Uterus (tissue), 4 donors: Measurements from ENCODE around the gene SDCCAG8. TPM values are rescaled to one million over a fixed set of nuclear protein-coding genes. Genes with fewer than 3 reads are reported as not detected.

Experiments
- DNase-seq, 2 donors: peaks; one replicate each; pipeline ENCODE4 v3.0.0-alpha.2; 2019 to 2020
- H3K27ac ChIP-seq, 2 donors: fragments of 200-600 bp; sonication (generic); 1 replicate in 1 of 2; 2 replicates in 1 of 2; pipeline ENCODE4 v1.5.1; 2016 to 2018
- H3K27me3 ChIP-seq, 2 donors: fragments of 200-600 bp; sonication (generic); one replicate each; pipeline ENCODE4 v1.5.1; 2018 to 2019; ENCODE audit warnings: control low read depth in 1 of 2
- H3K36me3 ChIP-seq, 2 donors: fragments of 200-600 bp; sonication (generic); one replicate each; pipeline ENCODE4 v1.5.1; 2019; ENCODE audit warnings: control low read depth in 1 of 2
- H3K4me1 ChIP-seq, 2 donors: fragments of 200-600 bp; sonication (generic); one replicate each; pipeline ENCODE4 v1.5.1; 2018 to 2019; ENCODE audit warnings: control low read depth in 1 of 2
- H3K4me3 ChIP-seq, 2 donors: fragments of 200-600 bp; sonication (generic); 1 replicate in 1 of 2; 2 replicates in 1 of 2; pipeline ENCODE4 v1.5.1; 2018 to 2019; ENCODE audit warnings: mild to moderate bottlenecking in 1 of 2
- H3K9me3 ChIP-seq, 2 donors: fragments of 200-600 bp; sonication (generic); one replicate each; pipeline ENCODE4 v1.5.1; 2019; ENCODE audit warnings: control low read depth in 1 of 2
- POLR2A ChIP-seq, 2 donors: fragments of 450-650 bp; IDR thresholded peaks; one replicate each; pipeline ENCODE4 v1.6.1; 2016; ENCODE audit warnings: antibody characterized with exemption in 2 of 2, mild to moderate bottlenecking in 1 of 2, moderate library complexity in 1 of 2
- intact Hi-C: fragments of 100-400 bp; cut with DNase I; formaldehyde crosslinking; loops from one replicate; pipeline ENCODE4 v1.15.1; 2023; ENCODE audit warnings: low total_unique reads
- total RNA-seq, 4 donors: library from RNA; depleted of rRNA in 3 of 4; stranded (reverse); fragments of >200 nt in 3 of 4; gene quantifications; one replicate each; pipeline versions ENCODE4 v1.1.0 to v1.2.4, GENCODE V29; 2014 to 2023
- TF ChIP-seq, protein P1 (sequence below), 4 experiments: fragments of 200-600 bp in 2 of 4; fragments of 450-650 bp in 2 of 4; sonication (generic) in 2 of 4; IDR thresholded peaks; one replicate each; pipeline ENCODE4 v1.5.1; 2016 to 2019; ENCODE audit warnings: antibody characterized with exemption in 4 of 4, mild to moderate bottlenecking in 2 of 4, moderate library complexity in 1 of 4
- donor health status: DM: yes; HTN: yes; CAD: no.

Gene SDCCAG8
- total RNA-seq, 4 donors from 2014 or later: 19.2 to 54.8 (median 49.7) TPM

DNA sequence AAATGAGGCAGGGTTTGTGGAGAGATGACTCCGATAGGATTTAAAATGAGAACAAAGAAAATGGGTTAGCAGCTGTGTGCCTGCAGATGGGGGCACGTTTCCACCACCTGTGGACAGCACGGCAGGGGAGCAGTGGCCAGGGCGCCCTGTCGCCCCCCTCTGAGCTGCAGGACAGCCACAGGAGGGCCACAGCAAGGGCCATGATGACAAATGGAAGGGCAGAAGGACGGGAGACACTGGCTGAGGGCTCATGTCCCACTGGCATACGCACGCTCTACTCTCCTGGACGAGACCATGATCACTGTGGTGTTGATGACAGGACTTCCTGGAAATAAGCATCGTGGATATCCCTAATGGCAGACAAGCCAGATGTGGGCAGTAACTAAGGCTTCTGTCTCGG lies 241.0 kb downstream of the SDCCAG8 start:
- no peak for DNase-seq
- TF ChIP-seq, protein P1, sequence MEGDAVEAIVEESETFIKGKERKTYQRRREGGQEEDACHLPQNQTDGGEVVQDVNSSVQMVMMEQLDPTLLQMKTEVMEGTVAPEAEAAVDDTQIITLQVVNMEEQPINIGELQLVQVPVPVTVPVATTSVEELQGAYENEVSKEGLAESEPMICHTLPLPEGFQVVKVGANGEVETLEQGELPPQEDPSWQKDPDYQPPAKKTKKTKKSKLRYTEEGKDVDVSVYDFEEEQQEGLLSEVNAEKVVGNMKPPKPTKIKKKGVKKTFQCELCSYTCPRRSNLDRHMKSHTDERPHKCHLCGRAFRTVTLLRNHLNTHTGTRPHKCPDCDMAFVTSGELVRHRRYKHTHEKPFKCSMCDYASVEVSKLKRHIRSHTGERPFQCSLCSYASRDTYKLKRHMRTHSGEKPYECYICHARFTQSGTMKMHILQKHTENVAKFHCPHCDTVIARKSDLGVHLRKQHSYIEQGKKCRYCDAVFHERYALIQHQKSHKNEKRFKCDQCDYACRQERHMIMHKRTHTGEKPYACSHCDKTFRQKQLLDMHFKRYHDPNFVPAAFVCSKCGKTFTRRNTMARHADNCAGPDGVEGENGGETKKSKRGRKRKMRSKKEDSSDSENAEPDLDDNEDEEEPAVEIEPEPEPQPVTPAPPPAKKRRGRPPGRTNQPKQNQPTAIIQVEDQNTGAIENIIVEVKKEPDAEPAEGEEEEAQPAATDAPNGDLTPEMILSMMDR (IDR thresholded peaks at IDR 0.05): no peak
- TF ChIP-seq POLR2A (IDR thresholded peaks at IDR 0.05): no peak
- H3K27ac ChIP-seq: no peak overlapping the region
- no peaks in the 10 kb centered on the region for H3K36me3 ChIP-seq
- no peaks in the 10 kb centered on the region for H3K4me1 ChIP-seq
- H3K9me3 ChIP-seq: no peaks in the 10 kb centered on the region
- intact Hi-C loops: no loop called here
- no peak overlapping the region for H3K4me3 ChIP-seq
- H3K27me3 ChIP-seq: no peaks in the 10 kb centered on the region

DNA sequence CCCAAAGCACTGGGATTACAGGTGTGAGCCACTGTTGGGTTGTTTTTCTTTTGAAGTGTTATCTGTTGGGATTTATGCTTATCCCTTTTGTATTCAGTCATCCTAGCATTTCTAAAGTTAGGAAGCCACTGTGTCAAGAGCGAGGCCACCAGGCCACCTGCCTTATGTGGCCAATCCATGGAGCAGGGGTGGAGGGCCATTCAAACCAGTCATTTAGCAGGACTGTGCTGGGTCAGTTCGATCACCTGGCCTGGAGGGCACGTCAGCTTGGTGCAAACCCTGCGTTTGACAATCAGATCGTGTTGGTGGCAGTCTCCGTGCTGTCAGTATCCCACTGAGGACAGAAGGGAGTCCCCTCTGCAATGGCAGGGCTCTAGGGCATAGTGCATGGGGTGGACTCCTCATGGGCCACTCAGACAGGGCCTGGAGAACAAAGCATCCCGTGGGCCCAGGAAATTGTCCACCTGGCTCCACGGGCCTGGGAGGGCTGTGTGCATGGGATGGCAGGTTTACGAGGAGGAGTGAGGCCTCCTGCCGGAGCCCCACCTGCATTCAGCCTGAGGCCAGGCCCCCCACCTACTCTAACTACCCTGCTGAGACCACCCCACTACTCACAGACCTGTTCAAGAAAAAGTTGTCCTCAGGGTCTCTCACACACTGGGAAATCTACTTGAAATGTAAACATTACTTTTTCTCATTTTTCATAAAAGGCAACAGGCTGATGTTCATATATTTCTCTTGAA lies 242.3 kb downstream of the SDCCAG8 start:
- Histone ChIP-seq H3K36me3 (no peaks in the 10 kb centered on the region), H3K27me3 (no peaks in the 10 kb centered on the region), H3K27ac (no peak overlapping the region), H3K9me3 (no peaks in the 10 kb centered on the region), H3K4me3 (no peak overlapping the region), H3K4me1 (no peaks in the 10 kb centered on the region)
- TF ChIP-seq, protein P1 (IDR thresholded peaks at IDR 0.05): no peak
- no peak for TF ChIP-seq POLR2A (IDR thresholded peaks at IDR 0.05)
- DNase-seq: no peak
- intact Hi-C loops: no loop called here

DNA sequence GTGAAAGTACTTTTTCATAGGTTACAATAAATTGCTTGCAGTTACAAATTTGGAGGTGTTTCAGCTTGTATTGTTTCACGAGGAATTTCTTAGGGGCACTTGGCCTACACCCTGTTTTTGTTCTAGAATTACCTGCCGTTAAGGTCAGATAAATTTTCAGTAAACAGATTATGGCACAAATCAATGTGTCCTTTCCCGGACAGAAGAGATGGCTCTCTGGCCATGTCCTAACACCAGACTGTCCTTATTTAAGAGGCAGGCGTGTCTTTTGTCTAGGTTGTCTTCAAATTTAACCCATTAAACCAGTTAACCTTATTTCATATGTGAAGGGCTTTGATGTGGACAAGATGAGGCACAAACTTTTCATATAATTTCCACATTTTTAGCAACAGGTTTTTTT lies 243.4 kb downstream of the SDCCAG8 start:
- H3K4me3 ChIP-seq: no peak overlapping the region
- no peak overlapping the region for H3K27ac ChIP-seq
- TF ChIP-seq POLR2A (IDR thresholded peaks at IDR 0.05): no peak
- TF ChIP-seq, protein P1 (IDR thresholded peaks at IDR 0.05): no peak
- DNase-seq: no peak
- H3K27me3 ChIP-seq: no peaks in the 10 kb centered on the region
- H3K9me3 ChIP-seq: no peaks in the 10 kb centered on the region
- no peaks in the 10 kb centered on the region for H3K4me1 ChIP-seq
- no peaks in the 10 kb centered on the region for H3K36me3 ChIP-seq
- intact Hi-C loops: no loop called here

DNA sequence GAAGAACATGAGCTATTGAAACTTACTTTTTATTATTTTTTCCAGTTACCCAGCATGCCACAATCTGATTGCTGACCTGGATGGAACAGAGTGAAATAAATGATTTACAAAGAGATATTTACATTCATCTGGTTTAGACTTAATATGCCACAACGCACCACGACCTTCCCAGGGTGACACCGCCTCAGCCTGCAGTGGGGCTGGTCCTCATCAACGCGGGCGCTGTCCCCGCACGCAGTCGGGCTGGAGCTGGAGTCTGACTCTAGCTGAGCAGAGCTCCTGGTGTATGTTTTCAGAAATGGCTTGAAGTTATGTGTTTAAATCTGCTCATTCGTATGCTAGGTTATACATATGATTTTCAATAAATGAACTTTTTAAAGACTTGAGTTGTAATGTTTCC lies 243.9 kb downstream of the SDCCAG8 start:
- Histone ChIP-seq H3K36me3 (no peaks in the 10 kb centered on the region), H3K27me3 (no peaks in the 10 kb centered on the region), H3K9me3 (no peaks in the 10 kb centered on the region), H3K4me1 (no peaks in the 10 kb centered on the region), H3K4me3 (no peak overlapping the region), H3K27ac (no peak overlapping the region)
- intact Hi-C loops: no loop called here
- TF ChIP-seq POLR2A (IDR thresholded peaks at IDR 0.05): no peak
- TF ChIP-seq, protein P1 (IDR thresholded peaks at IDR 0.05): no peak
- no peak for DNase-seq

DNA sequence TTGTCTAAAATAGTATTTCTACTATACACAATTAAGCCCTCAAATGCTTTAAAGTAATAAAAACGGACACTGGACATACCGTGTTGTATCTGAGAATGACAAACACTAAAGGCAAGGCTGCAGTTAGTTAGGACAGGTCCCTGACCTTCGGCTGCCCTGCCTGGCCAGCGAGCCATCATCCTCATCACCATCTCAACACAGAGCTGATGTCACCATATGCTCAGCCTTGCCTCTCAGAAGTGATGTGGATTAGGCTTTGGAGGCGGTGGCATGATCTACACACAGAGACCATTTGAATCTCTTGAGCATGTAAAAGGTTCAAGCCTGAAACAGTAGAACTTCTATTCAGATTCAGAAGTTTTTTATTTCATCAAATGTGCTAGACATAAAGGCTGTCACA lies 244.7 kb downstream of the SDCCAG8 start:
- no peaks in the 10 kb centered on the region for H3K27me3 ChIP-seq
- intact Hi-C loops: no loop called here
- TF ChIP-seq, protein P1 (IDR thresholded peaks at IDR 0.05): no peak
- TF ChIP-seq POLR2A (IDR thresholded peaks at IDR 0.05): no peak
- no peak overlapping the region for H3K4me3 ChIP-seq
- H3K9me3 ChIP-seq: no peaks in the 10 kb centered on the region
- H3K27ac ChIP-seq: no peak overlapping the region
- H3K4me1 ChIP-seq: no peaks in the 10 kb centered on the region
- no peak for DNase-seq
- H3K36me3 ChIP-seq: no peaks in the 10 kb centered on the region
